Measurements from ENCODE around the gene PHAX.
"Not testable (repeated sequence)": the region's sequence is repeated elsewhere in the genome, so short reads cannot be mapped to it uniquely, and the experiment has no call there.

PHAX gene

DNA sequence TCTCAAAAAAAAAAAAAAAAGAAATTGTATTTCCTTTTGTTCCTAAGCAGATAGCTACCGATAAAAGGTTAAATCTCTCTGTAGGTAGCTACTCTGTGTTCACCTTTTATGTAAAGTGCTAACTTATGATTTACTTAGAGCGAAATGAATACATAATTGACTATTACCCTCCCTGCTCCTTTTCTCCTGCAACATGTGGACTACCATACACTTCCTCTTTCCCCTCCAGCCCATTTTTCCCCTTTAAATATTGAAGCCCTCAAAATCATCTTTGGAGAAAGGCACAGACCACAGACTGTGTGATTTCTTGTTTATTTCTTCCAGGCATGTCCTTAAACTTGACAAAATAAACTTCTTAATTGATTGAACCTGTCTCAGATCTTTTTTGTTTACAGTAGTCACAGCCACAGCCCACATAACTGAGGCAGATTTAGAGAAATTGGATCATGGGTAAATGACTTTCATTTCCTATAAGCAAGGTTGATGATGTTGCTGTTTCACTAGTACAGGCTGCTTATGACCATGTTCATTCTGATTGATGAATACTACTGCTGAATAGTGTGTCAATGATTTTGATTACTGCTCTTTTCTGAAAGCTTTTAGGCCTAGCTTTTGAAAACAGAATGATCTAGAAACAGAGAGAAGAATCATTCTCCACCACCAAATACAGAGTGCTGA, 59.2 kb downstream of the PHAX start:
- DNase-seq (ENCODE audit: extremely low read depth, low read depth): no peak
- TF ChIP-seq, protein P1, sequence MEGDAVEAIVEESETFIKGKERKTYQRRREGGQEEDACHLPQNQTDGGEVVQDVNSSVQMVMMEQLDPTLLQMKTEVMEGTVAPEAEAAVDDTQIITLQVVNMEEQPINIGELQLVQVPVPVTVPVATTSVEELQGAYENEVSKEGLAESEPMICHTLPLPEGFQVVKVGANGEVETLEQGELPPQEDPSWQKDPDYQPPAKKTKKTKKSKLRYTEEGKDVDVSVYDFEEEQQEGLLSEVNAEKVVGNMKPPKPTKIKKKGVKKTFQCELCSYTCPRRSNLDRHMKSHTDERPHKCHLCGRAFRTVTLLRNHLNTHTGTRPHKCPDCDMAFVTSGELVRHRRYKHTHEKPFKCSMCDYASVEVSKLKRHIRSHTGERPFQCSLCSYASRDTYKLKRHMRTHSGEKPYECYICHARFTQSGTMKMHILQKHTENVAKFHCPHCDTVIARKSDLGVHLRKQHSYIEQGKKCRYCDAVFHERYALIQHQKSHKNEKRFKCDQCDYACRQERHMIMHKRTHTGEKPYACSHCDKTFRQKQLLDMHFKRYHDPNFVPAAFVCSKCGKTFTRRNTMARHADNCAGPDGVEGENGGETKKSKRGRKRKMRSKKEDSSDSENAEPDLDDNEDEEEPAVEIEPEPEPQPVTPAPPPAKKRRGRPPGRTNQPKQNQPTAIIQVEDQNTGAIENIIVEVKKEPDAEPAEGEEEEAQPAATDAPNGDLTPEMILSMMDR (IDR thresholded peaks at IDR 0.05; ENCODE audit: low read depth, low read length): no peak

DNA sequence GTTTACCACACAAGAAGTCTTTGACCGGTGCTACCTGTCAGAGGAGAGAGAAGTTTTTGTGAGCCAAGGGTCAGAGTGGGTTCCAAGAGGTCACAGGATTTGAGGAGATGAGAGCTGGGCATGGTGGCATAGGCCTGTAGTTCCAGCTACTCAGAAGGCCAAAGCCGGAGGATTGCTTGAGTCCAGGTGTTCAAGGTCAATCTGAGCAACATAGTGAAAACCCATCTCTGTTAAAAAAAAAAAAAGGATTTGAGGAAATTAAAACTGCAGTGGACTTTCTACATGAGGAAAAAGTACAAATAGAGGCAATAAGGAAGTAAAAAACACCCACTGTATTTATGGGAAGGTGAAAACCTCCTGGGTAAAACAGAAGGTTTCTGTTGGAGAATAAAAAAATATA, 63.8 kb downstream of the PHAX start:
- TF ChIP-seq, protein P1 (IDR thresholded peaks at IDR 0.05; ENCODE audit: low read depth, low read length): no peak
- no peak for DNase-seq (ENCODE audit: extremely low read depth, low read depth)

- DNase-seq (ENCODE audit: extremely low read depth, low read depth): not testable (repeated sequence)
Measured at GRCh38 chr5:126670109-126670508, 69.4 kb downstream of the PHAX start.

DNA sequence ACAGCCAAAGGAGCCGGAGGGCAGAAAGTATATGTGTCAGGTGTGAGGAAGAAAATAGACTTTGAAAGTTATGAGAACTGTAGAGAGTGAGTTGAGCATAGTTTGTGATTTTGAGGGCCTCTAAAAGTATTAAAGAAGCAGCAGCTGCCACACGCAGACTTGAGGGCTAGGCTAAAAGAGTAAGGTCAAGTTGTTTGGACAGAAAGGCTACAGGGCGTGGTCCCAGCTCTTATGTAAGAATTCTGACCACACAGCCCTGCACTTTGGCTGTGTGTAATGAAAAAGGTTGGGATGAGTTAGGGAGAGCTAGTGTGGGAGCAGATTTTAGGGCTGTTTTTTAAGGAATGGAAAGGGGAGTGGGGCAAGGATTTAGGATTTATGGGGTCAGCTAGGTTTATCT, 70.9 kb downstream of the PHAX start:
- not testable (repeated sequence) for DNase-seq (ENCODE audit: extremely low read depth, low read depth)

GRCh38 chr5:126673477-126673876, 72.7 kb downstream of the PHAX start:
- no peak for DNase-seq (ENCODE audit: extremely low read depth, low read depth)
- TF ChIP-seq, protein P1 (IDR thresholded peaks at IDR 0.05; ENCODE audit: low read depth, low read length): no peak

GRCh38 chr5:126674145-126674544, 73.4 kb downstream of the PHAX start:
- no peak for DNase-seq (ENCODE audit: extremely low read depth, low read depth)
- TF ChIP-seq, protein P1 (IDR thresholded peaks at IDR 0.05; ENCODE audit: low read depth, low read length): no peak

GRCh38 chr5:126675338-126675737, 74.6 kb downstream of the PHAX start:
- DNase-seq (ENCODE audit: extremely low read depth, low read depth): no peak
- TF ChIP-seq, protein P1 (IDR thresholded peaks at IDR 0.05; ENCODE audit: low read depth, low read length): no peak

DNA sequence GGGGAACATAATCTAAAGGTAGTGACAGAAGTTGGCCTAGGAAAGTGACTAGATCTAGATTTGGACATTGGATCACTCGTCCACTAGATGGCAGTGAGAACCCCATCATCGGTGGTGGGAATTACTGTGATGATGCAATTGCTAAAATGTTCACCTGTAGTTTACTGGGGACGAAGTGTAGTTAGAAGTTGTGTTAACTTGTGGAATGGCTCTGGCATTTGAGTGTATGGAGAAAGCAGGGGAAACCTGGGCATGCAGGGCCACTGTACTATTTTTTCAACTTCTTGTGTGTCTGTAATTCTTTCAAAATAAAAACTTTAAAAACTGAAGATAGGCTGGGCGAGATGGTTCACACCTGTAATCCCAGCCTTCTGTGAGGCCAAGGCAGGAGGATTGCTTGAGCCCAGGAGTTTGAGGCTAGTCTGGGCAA, 75.5 kb downstream of the PHAX start:
- TF ChIP-seq, protein P1 (IDR thresholded peaks at IDR 0.05; ENCODE audit: low read depth, low read length): peak; percentile 75
- DNase-seq (ENCODE audit: extremely low read depth, low read depth): peak; percentile 24
